Gastrocnemius medialis (tissue), 4 donors: ENCODE results near the gene HDHD5.

Experiments used
- POLR2A ChIP-seq, 2 donors: fragments of 450-650 bp; IDR thresholded peaks; one replicate each; pipeline ENCODE4 v1.6.1; 2017; ENCODE audit warnings: antibody characterized with exemption in 2 of 2, mild to moderate bottlenecking in 2 of 2, moderate library complexity in 2 of 2
- TF ChIP-seq, protein P1 (sequence below), 5 experiments: fragments of 450-650 bp in 3 of 5; fragments of 200-600 bp in 2 of 5; sonication (generic) in 2 of 5; IDR thresholded peaks in 4 of 5; conservative IDR thresholded peaks in 1 of 5; 1 replicate in 4 of 5; 2 replicates in 1 of 5; pipeline ENCODE4 v1.5.1; 2016 to 2019; ENCODE audit warnings: antibody characterized with exemption in 5 of 5, mild to moderate bottlenecking in 3 of 5, moderate library complexity in 3 of 5

DNA sequence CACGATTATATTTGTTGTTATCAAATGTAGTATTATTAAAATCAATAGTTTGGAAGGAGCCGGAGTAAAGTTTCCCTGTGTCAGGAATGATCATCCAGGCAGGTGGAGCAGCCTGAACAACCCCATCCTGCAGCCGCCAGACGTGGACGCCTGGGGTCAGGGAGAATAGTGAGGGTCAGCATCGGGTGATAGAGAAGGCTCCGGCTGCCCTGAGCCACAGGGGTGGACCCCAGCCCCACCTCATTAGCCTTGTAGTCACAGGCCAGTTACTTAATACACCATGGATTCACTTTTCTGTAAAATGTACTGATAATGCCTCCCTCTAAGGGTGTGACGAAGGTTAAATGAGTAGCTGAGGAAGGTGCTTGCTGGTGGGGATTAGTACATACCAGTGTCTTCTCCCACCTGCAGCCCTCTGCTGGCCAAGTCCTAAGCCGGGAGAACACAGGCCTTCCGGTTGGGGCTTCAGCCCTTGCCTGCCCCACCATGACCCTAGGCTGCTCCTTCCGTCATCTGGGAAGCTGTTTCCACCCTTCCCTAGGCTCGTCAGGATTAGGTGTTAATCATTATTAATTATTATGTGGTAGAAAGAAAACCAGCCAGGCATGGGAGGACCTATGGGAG lies 52.8 kb downstream of the HDHD5 start:
- TF ChIP-seq POLR2A (IDR thresholded peaks at IDR 0.05), result no peak
- TF ChIP-seq, protein P1, sequence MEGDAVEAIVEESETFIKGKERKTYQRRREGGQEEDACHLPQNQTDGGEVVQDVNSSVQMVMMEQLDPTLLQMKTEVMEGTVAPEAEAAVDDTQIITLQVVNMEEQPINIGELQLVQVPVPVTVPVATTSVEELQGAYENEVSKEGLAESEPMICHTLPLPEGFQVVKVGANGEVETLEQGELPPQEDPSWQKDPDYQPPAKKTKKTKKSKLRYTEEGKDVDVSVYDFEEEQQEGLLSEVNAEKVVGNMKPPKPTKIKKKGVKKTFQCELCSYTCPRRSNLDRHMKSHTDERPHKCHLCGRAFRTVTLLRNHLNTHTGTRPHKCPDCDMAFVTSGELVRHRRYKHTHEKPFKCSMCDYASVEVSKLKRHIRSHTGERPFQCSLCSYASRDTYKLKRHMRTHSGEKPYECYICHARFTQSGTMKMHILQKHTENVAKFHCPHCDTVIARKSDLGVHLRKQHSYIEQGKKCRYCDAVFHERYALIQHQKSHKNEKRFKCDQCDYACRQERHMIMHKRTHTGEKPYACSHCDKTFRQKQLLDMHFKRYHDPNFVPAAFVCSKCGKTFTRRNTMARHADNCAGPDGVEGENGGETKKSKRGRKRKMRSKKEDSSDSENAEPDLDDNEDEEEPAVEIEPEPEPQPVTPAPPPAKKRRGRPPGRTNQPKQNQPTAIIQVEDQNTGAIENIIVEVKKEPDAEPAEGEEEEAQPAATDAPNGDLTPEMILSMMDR (IDR thresholded peaks at IDR 0.05 in 4 of 5, conservative IDR thresholded peaks at IDR 0.05 in 1 of 5), result no peak
